GM18526 (cell line): ENCODE measurements around the gene CLCN6.
A peak's percentile ranks its signal among the peaks of the same experiment; 100 is the strongest.

Experiments used
- POLR2A ChIP-seq: IDR thresholded peaks from 3 replicates; pipeline ENCODE4 v1.6.1; 2011; ENCODE audit not compliant: insufficient read length; ENCODE audit errors: extremely low read depth

Gene CLCN6

DNA sequence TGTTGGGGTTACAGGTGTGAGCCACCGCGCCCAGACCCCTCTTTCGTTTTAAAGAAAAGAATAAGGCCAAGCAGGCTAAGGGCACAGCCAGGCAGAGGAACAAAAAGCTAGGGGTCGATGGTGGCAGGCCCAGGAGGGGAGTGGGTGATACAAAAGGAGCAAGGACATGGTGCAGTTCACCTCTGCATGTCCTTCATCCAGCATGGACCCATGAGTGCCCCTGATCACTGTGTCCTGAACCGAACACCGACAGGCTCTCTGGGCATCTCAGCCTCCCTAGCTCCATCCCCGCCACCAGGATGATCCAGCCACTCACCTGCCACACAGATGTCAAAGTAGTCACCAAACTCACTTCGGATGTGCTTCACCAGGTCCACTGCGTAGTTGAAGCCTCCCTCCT, 6.1 kb upstream of the CLCN6 start:
- TF ChIP-seq POLR2A, result no peak

DNA sequence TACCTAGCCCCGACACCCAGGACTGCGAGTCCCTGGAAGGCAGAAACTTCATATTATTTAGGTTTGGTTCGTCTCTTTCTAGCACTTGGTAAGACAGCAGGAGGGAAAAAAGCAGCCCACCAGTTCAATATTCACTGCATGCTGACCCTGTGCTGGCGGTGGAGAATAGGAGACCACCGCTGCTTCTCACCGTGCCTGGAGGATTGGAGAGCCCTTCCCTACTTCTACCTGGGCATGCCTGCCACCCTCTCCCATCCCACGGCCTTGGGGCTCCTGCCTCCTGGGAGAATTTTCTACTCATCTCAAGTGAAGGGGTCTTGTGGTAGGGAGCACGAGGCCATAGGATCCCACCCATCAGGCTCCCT, 5.6 kb upstream of the CLCN6 start:
- TF ChIP-seq POLR2A, result no peak

- no peak for TF ChIP-seq POLR2A
These were observed 5.1 kb upstream of the CLCN6 start for GRCh38 chr1:11800756-11801433.

- TF ChIP-seq POLR2A, result no peak
These were observed 3.4 kb upstream of the CLCN6 start for GRCh38 chr1:11802616-11802972.

GRCh38 chr1:11802973-11803885, 2.8 kb upstream of the CLCN6 start:
- TF ChIP-seq POLR2A, result no peak

DNA sequence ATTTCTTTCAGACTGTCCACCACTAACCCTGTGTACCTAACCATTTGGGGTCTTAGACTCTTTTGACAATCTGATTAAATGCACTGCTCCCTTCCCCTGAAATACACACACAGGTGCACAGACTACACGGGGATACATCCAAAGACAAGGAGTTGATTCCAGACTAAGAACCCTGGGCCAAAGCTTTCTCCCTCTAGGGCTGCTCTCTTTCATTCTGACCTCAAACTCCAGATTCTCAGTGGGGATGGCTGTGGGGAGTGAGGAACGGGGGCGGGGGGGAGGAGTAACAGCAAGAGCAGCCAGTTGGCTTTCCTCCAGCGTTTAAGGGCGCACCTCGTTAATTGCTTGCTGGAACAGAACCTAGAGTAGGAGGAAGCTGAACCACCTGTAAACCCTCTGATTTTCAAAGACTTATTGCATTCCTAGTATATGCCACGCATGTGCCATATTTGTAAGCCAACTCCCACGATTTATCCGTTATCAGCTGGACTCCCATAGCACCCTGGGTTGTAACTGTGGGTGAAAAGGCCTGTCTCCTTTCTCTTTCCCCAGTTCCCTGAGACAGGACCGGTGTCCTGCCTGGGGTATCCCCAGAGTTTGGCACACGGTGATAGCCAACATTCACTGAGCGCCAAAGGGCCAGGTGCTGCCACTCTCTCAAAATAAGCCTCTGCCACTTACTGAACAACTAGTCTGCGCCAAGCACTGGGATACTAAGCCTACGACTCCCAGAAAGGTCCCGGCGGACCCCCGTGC, 1.1 kb upstream of the CLCN6 start:
- TF ChIP-seq POLR2A, result no peak

DNA sequence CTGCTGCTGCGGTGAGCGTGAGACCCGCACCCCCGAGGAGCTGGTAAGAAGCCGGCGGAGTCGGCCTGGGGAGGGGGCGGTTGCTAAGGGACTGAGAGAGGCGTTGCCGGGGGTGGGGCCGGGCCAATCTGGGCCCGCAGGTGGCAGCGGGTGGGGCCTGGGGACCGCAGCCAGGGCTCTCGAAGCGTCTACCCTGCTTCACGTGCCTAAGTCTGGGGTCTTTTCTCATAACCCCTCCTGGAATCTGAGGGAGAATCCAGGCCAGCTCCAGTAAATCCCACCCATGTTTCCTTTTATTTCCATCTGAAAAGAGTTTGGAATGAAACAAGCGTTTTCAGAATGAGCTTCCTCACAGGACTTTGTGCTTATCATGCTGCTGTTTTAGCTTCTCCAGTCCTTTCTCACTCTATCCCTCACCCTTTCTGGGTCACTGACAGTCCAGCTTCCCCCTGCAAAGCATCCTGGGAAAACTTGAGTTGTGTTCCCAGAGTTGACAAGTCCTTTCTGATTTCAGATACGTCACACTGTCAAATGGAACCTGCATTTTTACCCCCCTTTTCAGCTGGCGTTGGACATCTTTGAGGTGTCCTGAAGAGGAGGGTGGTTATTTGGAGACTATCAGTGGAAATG, 431 bp downstream of the CLCN6 start:
- TF ChIP-seq POLR2A, result peak; percentile 12

- no peak for TF ChIP-seq POLR2A
These were observed 1.1 kb downstream of the CLCN6 start for GRCh38 chr1:11807133-11807532.

DNA sequence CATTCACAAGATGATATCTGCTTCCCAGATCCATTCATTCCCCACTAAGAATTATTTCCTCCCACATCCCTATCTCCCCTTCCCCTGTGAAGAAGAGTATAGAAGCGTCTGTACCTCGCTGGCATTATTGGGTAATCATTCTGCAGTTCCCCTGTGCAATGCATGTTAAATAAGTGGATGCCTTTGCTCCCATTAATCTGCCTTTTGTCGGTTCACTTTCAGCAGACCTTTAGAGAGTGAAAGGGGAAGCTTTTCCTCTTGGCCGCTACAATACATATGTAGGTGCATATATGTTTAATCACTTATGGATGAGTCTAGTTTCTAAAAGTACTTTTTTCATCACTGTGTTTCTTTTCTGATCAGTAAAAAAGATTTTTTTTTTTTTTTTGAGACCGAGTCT, 7.0 kb downstream of the CLCN6 start:
- no peak for TF ChIP-seq POLR2A

- TF ChIP-seq POLR2A, result no peak
These were observed 11.2 kb downstream of the CLCN6 start for GRCh38 chr1:11817192-11817591.

DNA sequence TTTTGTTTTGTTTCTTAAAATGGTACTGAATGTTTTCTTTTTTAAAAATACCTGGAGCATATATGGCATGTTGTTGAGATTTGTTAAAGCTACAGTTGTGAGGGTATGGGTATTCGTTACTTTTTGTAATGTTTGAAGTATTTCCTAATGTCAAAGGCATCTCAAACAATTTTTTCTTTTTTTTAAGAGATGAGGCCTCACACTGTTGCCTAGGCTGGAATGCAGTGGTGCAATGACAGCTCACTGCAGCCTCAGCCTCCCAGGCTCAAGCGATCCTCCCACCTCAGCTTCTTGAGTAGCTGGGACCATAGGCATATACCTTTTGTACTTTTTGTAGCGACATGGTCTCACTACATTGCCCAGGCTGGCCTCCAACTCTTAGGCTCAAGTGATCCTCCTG, 16.1 kb downstream of the CLCN6 start:
- no peak for TF ChIP-seq POLR2A

DNA sequence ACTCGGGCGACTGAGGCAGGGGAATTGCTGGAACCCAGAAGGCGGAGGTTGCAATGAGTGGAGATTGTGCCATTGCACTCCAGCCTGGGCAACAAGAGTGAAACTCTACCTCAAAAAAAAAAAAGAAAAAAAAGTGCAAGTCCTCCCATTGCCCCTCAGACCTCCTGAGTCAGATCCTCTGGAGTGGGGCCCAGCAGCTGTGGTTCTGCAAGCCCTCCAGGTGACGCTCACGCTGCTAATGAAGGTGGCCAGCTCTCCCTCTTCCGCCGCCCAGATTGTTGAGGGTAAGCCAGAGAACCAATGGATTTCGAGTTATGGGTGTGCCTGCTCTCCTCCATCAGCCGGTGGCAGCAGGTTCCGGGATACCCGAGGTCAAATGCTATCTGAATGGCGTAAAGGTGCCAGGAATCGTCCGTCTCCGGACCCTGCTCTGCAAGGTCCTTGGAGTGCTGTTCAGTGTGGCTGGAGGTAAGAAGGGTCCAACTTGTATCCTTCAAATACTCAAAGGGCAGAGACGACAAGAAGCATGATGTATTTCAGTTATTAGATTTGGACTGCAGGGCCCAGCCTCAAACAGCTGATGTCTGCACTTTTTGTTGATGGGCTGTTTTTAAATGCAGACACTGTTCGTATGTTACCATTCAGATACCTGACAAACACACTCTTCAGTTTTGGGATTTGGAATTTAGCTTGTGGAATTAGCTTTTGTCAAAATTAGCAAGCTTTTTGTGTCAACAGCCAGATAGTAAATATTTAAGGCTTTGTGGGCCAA, 17.6 kb downstream of the CLCN6 start:
- no peak for TF ChIP-seq POLR2A

DNA sequence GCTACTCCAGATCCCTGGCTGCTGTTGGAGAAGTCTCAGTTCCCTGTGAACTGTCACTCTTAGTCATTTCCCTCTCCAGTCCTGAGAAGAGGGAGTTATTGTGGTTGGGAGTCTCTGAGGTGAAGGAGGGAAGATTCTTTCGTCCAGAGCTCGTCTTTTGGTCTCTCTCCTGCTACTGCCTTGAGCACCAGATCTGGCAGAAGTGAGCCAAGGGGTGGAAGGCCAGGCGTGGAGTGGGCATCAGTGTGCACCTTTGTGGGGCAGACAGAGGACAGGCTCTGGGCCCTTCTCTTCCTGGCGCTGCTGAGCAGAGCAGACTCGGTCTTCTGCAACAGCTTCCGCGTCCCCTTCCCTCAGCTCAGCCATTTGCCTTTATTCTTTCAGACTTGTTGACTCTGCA, 19.1 kb downstream of the CLCN6 start:
- no peak for TF ChIP-seq POLR2A

DNA sequence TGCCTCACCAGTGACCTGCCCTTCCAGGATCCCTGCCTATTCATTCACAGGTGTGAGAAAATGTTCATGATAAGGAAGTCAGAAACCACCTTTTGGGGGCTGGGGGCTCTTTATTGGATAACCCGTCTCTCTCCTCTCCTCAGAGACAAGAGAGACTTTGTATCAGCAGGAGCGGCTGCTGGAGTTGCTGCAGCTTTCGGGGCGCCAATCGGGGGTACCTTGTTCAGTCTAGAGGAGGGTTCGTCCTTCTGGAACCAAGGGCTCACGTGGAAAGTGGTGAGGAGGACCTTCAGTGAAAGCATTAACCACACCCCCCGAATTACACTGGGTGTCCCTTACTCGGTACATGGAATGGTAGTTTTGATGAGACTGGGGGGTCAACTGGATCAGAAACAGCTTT, 21.0 kb downstream of the CLCN6 start:
- no peak for TF ChIP-seq POLR2A

- no peak for TF ChIP-seq POLR2A
These were observed 22.5 kb downstream of the CLCN6 start for GRCh38 chr1:11828511-11828910.
